Endodermal cell (in vitro differentiated cells): ENCODE results near the gene DOCK2. TPM values are rescaled to one million over a fixed set of nuclear protein-coding genes. Genes with fewer than 3 reads are reported as not detected.

Experiments
- DNase-seq: peaks from one replicate; pipeline ENCODE4 v3.0.0-alpha.2; 2017
- H3K27ac ChIP-seq: 2 replicates; pipeline ENCODE4 v1.5.1; 2013; ENCODE audit warnings: mild to moderate bottlenecking, low read depth, low read length, moderate library complexity
- H3K27me3 ChIP-seq: 2 replicates; pipeline ENCODE4 v1.6.1; 2013; ENCODE audit warnings: mild to moderate bottlenecking, low read length, moderate library complexity; ENCODE audit not compliant: insufficient read depth, control insufficient read depth, poor library complexity, severe bottlenecking
- H3K36me3 ChIP-seq: 2 replicates; pipeline ENCODE4 v1.7.0; 2013; ENCODE audit warnings: mild to moderate bottlenecking, low read length, moderate library complexity; ENCODE audit not compliant: control insufficient read depth, insufficient read depth
- H3K4me1 ChIP-seq: one replicate; pipeline ENCODE4 v1.7.0; 2013; ENCODE audit warnings: low read length; ENCODE audit not compliant: control insufficient read depth, insufficient read depth
- H3K4me3 ChIP-seq: 2 replicates; pipeline ENCODE4 v1.5.1; 2013; ENCODE audit warnings: mild to moderate bottlenecking, low read length, moderate library complexity
- H3K9ac ChIP-seq: 2 replicates; pipeline ENCODE4 v1.6.1; 2013; ENCODE audit warnings: mild to moderate bottlenecking, low read length, moderate library complexity; ENCODE audit not compliant: poor library complexity, severe bottlenecking; ENCODE audit errors: extremely low read depth
- H3K9me3 ChIP-seq: 2 replicates; pipeline ENCODE4 v1.6.1; 2013; ENCODE audit warnings: mild to moderate bottlenecking, low read length, moderate library complexity; ENCODE audit not compliant: control insufficient read depth
- H3K27ac Mint-ChIP-seq: 2 replicates; pipeline ENCODE4 v1.8.0; 2020; ENCODE audit warnings: mixed read lengths
- H3K27me3 Mint-ChIP-seq: 2 replicates; pipeline ENCODE4 v1.8.0; 2021; ENCODE audit warnings: mild to moderate bottlenecking, mixed read lengths; ENCODE audit not compliant: insufficient read depth
- H3K36me3 Mint-ChIP-seq: 2 replicates; pipeline ENCODE4 v1.8.0; 2020; ENCODE audit warnings: low read depth, mixed read lengths
- H3K4me1 Mint-ChIP-seq: 2 replicates; pipeline ENCODE4 v1.8.0; 2020; ENCODE audit warnings: mixed read lengths
- H3K4me3 Mint-ChIP-seq: 2 replicates; pipeline ENCODE4 v1.8.0; 2020; ENCODE audit warnings: mild to moderate bottlenecking, moderate library complexity, mixed read lengths
- H3K9me3 Mint-ChIP-seq: 2 replicates; pipeline ENCODE4 v1.8.0; 2020; ENCODE audit warnings: mild to moderate bottlenecking, mixed read lengths
- WGBS, 2 experiments: methylation state at CpG; one replicate each; pipeline versions ENCODE4 v1.1.5 to v1.1.7; 2013; ENCODE audit warnings: missing lambda C conversion rate in 2 of 2, mixed read lengths in 1 of 2; ENCODE audit not compliant: insufficient coverage in 1 of 2, insufficient read length in 1 of 2; 5-methylcytosine and 5-hydroxymethylcytosine counted together
- total RNA-seq, 2 donors: library from RNA; stranded (reverse); fragmentation: NEBNext Ultra II Directional in 1 of 2; extraction: Animal tissue kit (Norgen Biotek cat#: 25700) in 1 of 2; gene quantifications; 2 replicates in 1 of 2; 3 replicates in 1 of 2; pipeline ENCODE4 v1.2.1, GENCODE V29; 2021
- TF ChIP-seq, protein P1 (sequence below): fragments of 200-600 bp; sonication (generic); conservative IDR thresholded peaks from 2 replicates; pipeline ENCODE4 v1.5.0; 2021; ENCODE audit warnings: antibody characterized with exemption, mild to moderate bottlenecking

The DOCK2 gene
- total RNA-seq, 2 donors from 2014 or later = 2.6 to 3.9 TPM

DNA sequence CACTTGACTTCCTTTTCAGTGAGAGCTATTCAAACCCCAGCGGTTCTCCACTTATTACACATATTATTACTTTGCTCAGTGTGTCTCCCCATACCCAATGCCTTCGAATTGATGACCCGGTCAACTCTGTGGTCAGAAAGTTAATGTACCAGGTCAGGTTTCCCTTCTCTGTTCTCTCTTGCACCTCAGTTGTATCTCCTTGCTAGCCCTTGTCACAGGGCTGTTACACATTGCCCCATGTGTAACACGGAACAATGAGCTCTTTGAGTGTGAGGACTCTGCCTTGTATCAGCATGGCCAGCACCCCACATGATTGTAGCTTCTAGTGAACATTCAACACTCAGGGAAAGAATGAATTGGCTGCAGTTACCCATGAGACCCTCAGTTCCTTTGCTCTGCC is 73.6 kb downstream of the DOCK2 start:
- no peak overlapping the region for H3K27ac ChIP-seq
- Mint-ChIP-seq H3K4me1 (no peaks in the 10 kb centered on the region), H3K36me3 (no peaks in the 10 kb centered on the region), H3K27ac (no peak overlapping the region), H3K9me3 (no peaks in the 10 kb centered on the region), H3K4me3 (no peak overlapping the region), H3K27me3 (peaks cover 3% of the 10 kb centered on the region)
- H3K9me3 ChIP-seq = no peaks in the 10 kb centered on the region
- H3K4me3 ChIP-seq = no peak overlapping the region
- H3K9ac ChIP-seq = no peak overlapping the region
- TF ChIP-seq, protein P1, sequence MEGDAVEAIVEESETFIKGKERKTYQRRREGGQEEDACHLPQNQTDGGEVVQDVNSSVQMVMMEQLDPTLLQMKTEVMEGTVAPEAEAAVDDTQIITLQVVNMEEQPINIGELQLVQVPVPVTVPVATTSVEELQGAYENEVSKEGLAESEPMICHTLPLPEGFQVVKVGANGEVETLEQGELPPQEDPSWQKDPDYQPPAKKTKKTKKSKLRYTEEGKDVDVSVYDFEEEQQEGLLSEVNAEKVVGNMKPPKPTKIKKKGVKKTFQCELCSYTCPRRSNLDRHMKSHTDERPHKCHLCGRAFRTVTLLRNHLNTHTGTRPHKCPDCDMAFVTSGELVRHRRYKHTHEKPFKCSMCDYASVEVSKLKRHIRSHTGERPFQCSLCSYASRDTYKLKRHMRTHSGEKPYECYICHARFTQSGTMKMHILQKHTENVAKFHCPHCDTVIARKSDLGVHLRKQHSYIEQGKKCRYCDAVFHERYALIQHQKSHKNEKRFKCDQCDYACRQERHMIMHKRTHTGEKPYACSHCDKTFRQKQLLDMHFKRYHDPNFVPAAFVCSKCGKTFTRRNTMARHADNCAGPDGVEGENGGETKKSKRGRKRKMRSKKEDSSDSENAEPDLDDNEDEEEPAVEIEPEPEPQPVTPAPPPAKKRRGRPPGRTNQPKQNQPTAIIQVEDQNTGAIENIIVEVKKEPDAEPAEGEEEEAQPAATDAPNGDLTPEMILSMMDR = no peak
- no peaks in the 10 kb centered on the region for H3K27me3 ChIP-seq
- DNase-seq = no peak
- 39 to 56% methylated on average over 2 to 4 of the region's 4 CpGs for WGBS, 2 experiments
- H3K4me1 ChIP-seq = no peaks in the 10 kb centered on the region
- H3K36me3 ChIP-seq = no peaks in the 10 kb centered on the region

GRCh38 chr5:169711551-169712225 is 74.6 kb downstream of the DOCK2 start:
- Mint-ChIP-seq H3K27ac (no peak overlapping the region), H3K27me3 (peaks cover 2% of the 10 kb centered on the region), H3K4me3 (no peak overlapping the region), H3K4me1 (no peaks in the 10 kb centered on the region), H3K36me3 (no peaks in the 10 kb centered on the region), H3K9me3 (no peaks in the 10 kb centered on the region)
- TF ChIP-seq, protein P1 = no peak
- Histone ChIP-seq H3K9ac (no peak overlapping the region), H3K4me1 (no peaks in the 10 kb centered on the region), H3K36me3 (no peaks in the 10 kb centered on the region), H3K27me3 (no peaks in the 10 kb centered on the region), H3K9me3 (no peaks in the 10 kb centered on the region), H3K27ac (no peak overlapping the region), H3K4me3 (no peak overlapping the region)
- no peak for DNase-seq
- 93 to 100% methylated on average over 1 to 4 of the region's 4 CpGs for WGBS, 2 experiments

GRCh38 chr5:169712428-169712827 is 75.4 kb downstream of the DOCK2 start:
- TF ChIP-seq, protein P1 = no peak
- DNase-seq = no peak
- H3K4me3 ChIP-seq = no peak overlapping the region
- no peak overlapping the region for H3K27ac ChIP-seq
- no peaks in the 10 kb centered on the region for H3K4me1 ChIP-seq
- H3K9ac ChIP-seq = no peak overlapping the region
- H3K27me3 Mint-ChIP-seq = peaks cover 1% of the 10 kb centered on the region
- H3K4me3 Mint-ChIP-seq = no peak overlapping the region
- no peaks in the 10 kb centered on the region for H3K9me3 Mint-ChIP-seq
- no peaks in the 10 kb centered on the region for H3K36me3 ChIP-seq
- H3K9me3 ChIP-seq = no peaks in the 10 kb centered on the region
- H3K36me3 Mint-ChIP-seq = no peaks in the 10 kb centered on the region
- H3K27ac Mint-ChIP-seq = no peak overlapping the region
- no peaks in the 10 kb centered on the region for H3K27me3 ChIP-seq
- no peaks in the 10 kb centered on the region for H3K4me1 Mint-ChIP-seq
